ENCODE results near the gene ZBTB9.

DNA sequence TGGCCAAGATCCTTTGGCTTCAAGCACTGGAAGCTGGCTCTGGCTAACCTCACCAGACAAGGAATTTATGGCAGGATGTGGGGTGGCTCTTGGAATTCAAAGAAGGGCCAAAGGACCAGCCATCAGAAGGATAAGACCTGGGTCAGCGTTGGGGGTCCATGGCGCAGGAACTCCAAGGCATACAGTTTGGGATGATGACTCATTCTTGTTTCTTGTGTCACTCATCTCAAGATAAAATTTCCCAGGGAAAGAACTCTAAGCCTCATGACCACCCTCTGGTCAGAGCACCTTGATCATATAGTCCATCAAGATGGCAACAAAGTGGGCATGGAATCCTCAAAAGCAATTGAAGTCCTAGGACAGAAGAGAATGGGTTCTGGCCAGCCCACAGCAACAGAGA, 4.8 kb downstream of the ZBTB9 start:
- no peak for TF ChIP-seq RAD21 (IDR thresholded peaks at IDR 0.05)
- TF ChIP-seq YY1 (IDR thresholded peaks at IDR 0.05), result no peak
- TF ChIP-seq FOXA1 (IDR thresholded peaks at IDR 0.05), result no peak
